IPS-20b (cell line): ENCODE results near the gene PUSL1.

ENCODE experiments used
- H3K27ac ChIP-seq: one replicate; pipeline ENCODE4 v1.5.1; 2013; ENCODE audit warnings: low read length
- H3K27me3 ChIP-seq: 2 replicates; pipeline ENCODE4 v1.6.1; 2013; ENCODE audit warnings: mild to moderate bottlenecking, low read length, inconsistent platforms; ENCODE audit not compliant: insufficient read depth
- H3K36me3 ChIP-seq: 2 replicates; pipeline ENCODE4 v1.6.1; 2013; ENCODE audit warnings: low read depth, mild to moderate bottlenecking, inconsistent platforms, low read length, moderate library complexity; ENCODE audit not compliant: insufficient read depth
- H3K4me1 ChIP-seq: 2 replicates; pipeline ENCODE4 v1.6.1; 2013; ENCODE audit warnings: mild to moderate bottlenecking, control low read depth, inconsistent platforms, low read length, moderate library complexity; ENCODE audit not compliant: insufficient read depth
- H3K4me3 ChIP-seq: 2 replicates; pipeline ENCODE4 v1.5.1; 2013; ENCODE audit warnings: mild to moderate bottlenecking, low read length, inconsistent platforms
- H3K9ac ChIP-seq: 2 replicates; pipeline ENCODE4 v1.6.1; 2013; ENCODE audit warnings: low read depth, mild to moderate bottlenecking, inconsistent platforms, low read length, moderate library complexity
- H3K9me3 ChIP-seq: 2 replicates; pipeline ENCODE4 v1.6.1; 2013; ENCODE audit warnings: mild to moderate bottlenecking, low read depth, low read length, inconsistent platforms; ENCODE audit not compliant: insufficient read depth

Gene PUSL1

GRCh38 chr1:1291548-1292441, 16.6 kb upstream of the PUSL1 start:
- Histone ChIP-seq H3K4me1 (no peaks in the 10 kb centered on the region), H3K9ac (no peak overlapping the region), H3K4me3 (no peak overlapping the region), H3K36me3 (no peaks in the 10 kb centered on the region), H3K27me3 (no peaks in the 10 kb centered on the region), H3K27ac (no peak overlapping the region), H3K9me3 (no peaks in the 10 kb centered on the region)

GRCh38 chr1:1292442-1292779, 16.0 kb upstream of the PUSL1 start:
- Histone ChIP-seq H3K27ac (no peak overlapping the region), H3K9me3 (no peaks in the 10 kb centered on the region), H3K9ac (no peak overlapping the region), H3K4me1 (no peaks in the 10 kb centered on the region), H3K36me3 (no peaks in the 10 kb centered on the region), H3K4me3 (no peak overlapping the region), H3K27me3 (no peaks in the 10 kb centered on the region)

- H3K4me1 ChIP-seq: no peaks in the 10 kb centered on the region
- no peak overlapping the region for H3K27ac ChIP-seq
- no peaks in the 10 kb centered on the region for H3K9me3 ChIP-seq
- no peak overlapping the region for H3K9ac ChIP-seq
- no peaks in the 10 kb centered on the region for H3K27me3 ChIP-seq
- no peak overlapping the region for H3K4me3 ChIP-seq
- no peaks in the 10 kb centered on the region for H3K36me3 ChIP-seq
Observed at GRCh38 chr1:1292851-1293250, 15.5 kb upstream of the PUSL1 start.

DNA sequence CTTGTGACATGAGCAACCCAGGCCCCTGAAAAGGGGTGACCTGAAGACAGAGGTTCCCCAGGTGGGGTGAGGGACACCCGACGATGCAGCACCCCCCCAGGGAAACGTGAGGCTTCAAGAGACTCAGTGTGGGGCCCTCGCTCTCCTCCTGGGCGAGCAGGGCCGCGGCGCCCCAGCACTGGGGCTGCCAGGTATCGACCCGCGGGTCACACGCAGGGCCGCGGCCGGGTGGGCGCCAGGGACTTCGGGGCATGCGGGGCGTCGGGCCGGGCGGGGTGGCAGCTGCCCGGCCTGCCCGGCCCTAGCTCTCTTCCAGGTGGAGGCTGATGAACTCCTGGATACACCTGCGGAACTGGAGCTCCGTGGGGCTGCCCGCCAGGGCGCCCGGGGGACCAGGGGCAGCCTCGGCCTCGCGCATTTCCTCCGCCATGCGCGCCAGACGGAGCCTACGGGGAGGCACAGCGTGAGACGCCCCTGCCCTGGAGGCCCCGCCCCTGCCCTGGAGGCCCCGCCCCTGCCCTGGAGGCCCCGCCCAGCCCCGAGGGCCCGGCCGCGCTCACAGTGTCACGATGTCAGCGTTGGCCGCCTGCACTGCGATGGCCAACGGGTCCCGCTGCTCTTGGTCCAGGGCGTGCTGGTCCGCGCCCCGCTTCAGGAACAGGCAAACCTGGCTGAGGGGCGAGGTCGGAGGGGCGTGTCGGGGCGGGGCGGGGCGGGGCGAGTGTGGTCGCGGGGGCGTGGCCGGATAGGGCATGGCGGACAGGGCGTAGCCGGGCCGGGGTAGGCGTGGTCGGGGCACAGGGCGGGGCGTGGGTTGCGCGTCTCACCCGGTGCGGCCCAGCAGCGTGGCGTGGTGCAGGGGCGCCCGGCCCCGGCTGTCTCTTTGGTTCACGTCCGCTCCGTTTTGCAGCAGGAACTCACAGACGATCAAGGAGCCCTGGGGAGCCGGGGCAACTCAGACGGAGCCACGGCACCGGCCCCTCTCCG, 14.8 kb upstream of the PUSL1 start:
- no peaks in the 10 kb centered on the region for H3K9me3 ChIP-seq
- no peak overlapping the region for H3K4me3 ChIP-seq
- H3K27ac ChIP-seq: no peak overlapping the region
- no peaks in the 10 kb centered on the region for H3K4me1 ChIP-seq
- H3K9ac ChIP-seq: no peak overlapping the region
- H3K27me3 ChIP-seq: no peaks in the 10 kb centered on the region
- no peaks in the 10 kb centered on the region for H3K36me3 ChIP-seq

DNA sequence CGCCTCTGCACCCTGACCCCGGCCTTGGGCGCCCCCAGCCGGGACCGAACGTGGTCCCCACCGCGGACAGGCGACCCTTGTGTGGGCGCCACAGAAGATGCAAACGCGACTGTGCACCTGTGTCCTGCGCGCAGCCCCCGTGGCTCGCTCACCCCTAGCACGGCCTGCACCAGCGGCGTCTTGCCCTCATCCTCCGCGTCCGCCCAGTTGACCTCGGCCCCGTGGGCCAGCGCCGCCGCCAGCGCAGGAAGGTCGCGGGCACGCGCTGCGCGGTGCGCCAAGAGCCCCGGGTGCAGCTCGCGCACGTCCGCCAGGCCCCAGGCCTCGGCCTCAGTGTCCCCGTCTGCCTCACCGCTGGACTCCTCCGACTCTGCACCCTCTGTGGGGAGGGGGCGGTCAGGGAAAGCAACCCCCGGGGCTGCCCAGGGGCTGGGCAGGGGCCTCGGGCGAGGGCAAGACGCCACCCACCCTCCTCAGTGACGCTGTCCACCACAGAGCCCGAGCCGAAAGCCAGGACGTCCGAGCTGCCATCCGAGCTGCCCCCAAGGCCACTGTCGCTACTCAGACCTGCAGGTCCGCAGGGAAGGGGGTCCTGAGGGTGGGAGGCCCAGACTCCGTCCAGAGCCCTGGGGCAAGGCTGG, 14.0 kb upstream of the PUSL1 start:
- H3K4me3 ChIP-seq: no peak overlapping the region
- no peak overlapping the region for H3K27ac ChIP-seq
- no peaks in the 10 kb centered on the region for H3K27me3 ChIP-seq
- H3K9ac ChIP-seq: no peak overlapping the region
- no peaks in the 10 kb centered on the region for H3K4me1 ChIP-seq
- no peaks in the 10 kb centered on the region for H3K36me3 ChIP-seq
- no peaks in the 10 kb centered on the region for H3K9me3 ChIP-seq

GRCh38 chr1:1295154-1295923, 13.1 kb upstream of the PUSL1 start:
- H3K9ac ChIP-seq: no peak overlapping the region
- H3K9me3 ChIP-seq: no peaks in the 10 kb centered on the region
- no peaks in the 10 kb centered on the region for H3K27me3 ChIP-seq
- no peak overlapping the region for H3K27ac ChIP-seq
- H3K4me3 ChIP-seq: no peak overlapping the region
- H3K4me1 ChIP-seq: no peaks in the 10 kb centered on the region
- no peaks in the 10 kb centered on the region for H3K36me3 ChIP-seq

GRCh38 chr1:1296070-1297061, 12.0 kb upstream of the PUSL1 start:
- H3K4me3 ChIP-seq: no peak overlapping the region
- no peak overlapping the region for H3K9ac ChIP-seq
- H3K27ac ChIP-seq: no peak overlapping the region
- H3K9me3 ChIP-seq: no peaks in the 10 kb centered on the region
- H3K36me3 ChIP-seq: no peaks in the 10 kb centered on the region
- no peaks in the 10 kb centered on the region for H3K4me1 ChIP-seq
- H3K27me3 ChIP-seq: no peaks in the 10 kb centered on the region

DNA sequence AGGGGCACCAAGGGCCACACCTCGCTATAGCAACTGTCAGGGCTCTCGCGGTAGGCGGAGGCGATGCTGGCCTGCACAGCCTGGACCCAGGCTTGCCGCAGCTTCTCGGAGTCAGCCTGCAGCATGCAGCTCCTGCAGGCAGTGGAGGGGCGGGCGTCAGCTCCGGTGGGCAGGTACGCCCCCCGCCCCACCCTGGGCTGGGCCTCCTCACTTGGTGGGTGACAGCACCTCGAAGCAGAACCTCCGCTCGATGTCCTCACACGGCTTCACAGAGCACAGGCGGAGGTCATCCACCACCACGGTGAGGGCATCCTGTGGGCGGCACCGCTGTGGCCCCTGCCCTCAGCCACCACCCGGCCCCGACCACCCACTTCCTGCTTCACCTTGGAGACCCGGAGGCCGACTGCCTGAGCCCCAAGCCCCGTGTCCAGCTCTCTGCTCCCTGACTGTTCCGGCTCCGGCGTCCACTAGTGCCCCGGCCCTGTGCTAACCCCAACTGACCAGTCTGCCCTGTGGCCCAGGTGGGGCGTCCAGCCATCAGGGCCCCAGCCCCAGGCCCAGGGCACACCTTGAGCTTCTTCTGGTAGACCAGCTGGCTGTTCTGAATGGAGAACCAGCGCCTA, 10.5 kb upstream of the PUSL1 start:
- no peaks in the 10 kb centered on the region for H3K36me3 ChIP-seq

DNA sequence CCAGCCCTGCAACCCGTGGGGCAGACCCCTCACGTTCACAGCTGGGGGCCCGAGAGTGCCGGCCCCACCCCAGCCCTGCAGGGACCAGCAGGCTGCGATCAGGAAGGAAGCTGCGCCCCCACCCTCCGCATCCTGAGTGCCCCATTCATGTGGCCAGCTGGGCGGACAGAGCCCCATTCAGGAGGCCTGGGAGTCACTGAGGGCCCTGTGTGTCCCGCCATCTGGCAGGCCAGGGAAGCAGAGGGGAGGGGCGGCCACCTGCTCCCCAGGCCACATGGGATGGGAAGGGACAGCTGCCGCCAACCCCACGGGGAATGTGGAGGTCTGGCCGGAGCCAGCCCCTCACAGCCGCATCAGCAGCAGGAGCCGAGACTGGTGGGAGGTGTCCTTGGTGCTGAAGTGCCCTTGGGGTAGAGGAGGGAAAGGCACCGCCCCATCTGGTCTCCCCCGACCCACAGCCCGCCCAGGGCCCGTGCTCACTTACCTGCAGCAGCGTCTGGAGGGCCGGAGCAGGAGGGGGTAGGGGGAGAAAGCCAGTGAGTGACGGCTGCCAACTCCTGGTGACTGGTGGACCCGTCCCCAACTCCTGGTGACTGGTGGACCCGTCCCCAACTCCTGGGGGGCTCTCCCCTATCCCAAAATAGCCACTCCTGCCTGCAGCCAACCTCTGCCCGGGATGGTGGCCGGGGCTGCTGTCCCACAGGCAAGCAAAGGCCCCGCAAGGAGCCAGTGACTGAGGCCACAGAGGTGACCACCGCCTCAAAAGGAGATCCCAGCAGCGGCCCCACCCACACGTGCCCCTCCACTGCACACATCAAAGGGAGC, 9.3 kb upstream of the PUSL1 start:
- Histone ChIP-seq H3K27ac (no peak overlapping the region), H3K9ac (no peak overlapping the region)

More for the DNA sequence above, 10.5 kb upstream of the PUSL1 start:
- H3K4me3 ChIP-seq: no peak overlapping the region
- no peaks in the 10 kb centered on the region for H3K4me1 ChIP-seq
- no peaks in the 10 kb centered on the region for H3K27me3 ChIP-seq
- H3K9ac ChIP-seq: no peak overlapping the region
- H3K9me3 ChIP-seq: no peaks in the 10 kb centered on the region
- H3K27ac ChIP-seq: no peak overlapping the region

More for the DNA sequence above, 9.3 kb upstream of the PUSL1 start:
- Histone ChIP-seq H3K27me3 (no peaks in the 10 kb centered on the region), H3K4me3 (no peak overlapping the region), H3K9me3 (no peaks in the 10 kb centered on the region), H3K4me1 (no peaks in the 10 kb centered on the region), H3K36me3 (no peaks in the 10 kb centered on the region)
